ENCODE results near the gene EPN3.

Gene EPN3

GRCh38 chr17:50551433-50551815 lies 18.9 kb downstream of the EPN3 start:
- no peak for DNase-seq

GRCh38 chr17:50551884-50552283 lies 19.3 kb downstream of the EPN3 start:
- DNase-seq, result no peak

- no peak for DNase-seq
These were observed 21.7 kb downstream of the EPN3 start for GRCh38 chr17:50554201-50554600.

- peak; percentile 72 for DNase-seq
These were observed 24.3 kb downstream of the EPN3 start for GRCh38 chr17:50556803-50557202.

GRCh38 chr17:50557630-50558029 lies 25.1 kb downstream of the EPN3 start:
- peak; percentile 92 for DNase-seq

GRCh38 chr17:50558091-50558490 lies 25.6 kb downstream of the EPN3 start:
- peak; percentile 83 for DNase-seq

- DNase-seq, result no peak
These were observed 26.0 kb downstream of the EPN3 start for GRCh38 chr17:50558581-50558940.

GRCh38 chr17:50558941-50559614 lies 26.5 kb downstream of the EPN3 start:
- no peak for DNase-seq

GRCh38 chr17:50559674-50560184 lies 27.2 kb downstream of the EPN3 start:
- no peak for DNase-seq

GRCh38 chr17:50560185-50560824 lies 27.8 kb downstream of the EPN3 start, which contains the start of gene CACNA1G:
Gene CACNA1G (plus strand): TSS chr17:50560715. CDS start chr17:50561460, 745 bp downstream.
- peak; percentile 35 for DNase-seq

GRCh38 chr17:50560931-50561745 lies 28.6 kb downstream of the EPN3 start:
- no peak for DNase-seq

- DNase-seq, result no peak
These were observed 29.2 kb downstream of the EPN3 start for GRCh38 chr17:50561746-50562141.

GRCh38 chr17:50562242-50563091 lies 29.9 kb downstream of the EPN3 start:
- DNase-seq, result no peak

GRCh38 chr17:50563092-50563511 lies 30.6 kb downstream of the EPN3 start:
- DNase-seq, result no peak

GRCh38 chr17:50564916-50565315 lies 32.4 kb downstream of the EPN3 start:
- no peak for DNase-seq

GRCh38 chr17:50565402-50566350 lies 33.1 kb downstream of the EPN3 start:
- DNase-seq, result peak; percentile 68

- no peak for DNase-seq
These were observed 34.4 kb downstream of the EPN3 start for GRCh38 chr17:50566886-50567285.

- DNase-seq, result no peak
These were observed 36.1 kb downstream of the EPN3 start for GRCh38 chr17:50568659-50569058.

GRCh38 chr17:50569592-50569991 lies 37.1 kb downstream of the EPN3 start:
- DNase-seq, result no peak

GRCh38 chr17:50570032-50570431 lies 37.5 kb downstream of the EPN3 start:
- DNase-seq, result no peak

- no peak for DNase-seq
These were observed 38.0 kb downstream of the EPN3 start for GRCh38 chr17:50570528-50570927.
